ENCODE data around the gene SELENOF.
"Not testable (repeated sequence)": the region's sequence is repeated elsewhere in the genome, so short reads cannot be mapped to it uniquely, and the experiment has no call there.

Gene SELENOF

DNA sequence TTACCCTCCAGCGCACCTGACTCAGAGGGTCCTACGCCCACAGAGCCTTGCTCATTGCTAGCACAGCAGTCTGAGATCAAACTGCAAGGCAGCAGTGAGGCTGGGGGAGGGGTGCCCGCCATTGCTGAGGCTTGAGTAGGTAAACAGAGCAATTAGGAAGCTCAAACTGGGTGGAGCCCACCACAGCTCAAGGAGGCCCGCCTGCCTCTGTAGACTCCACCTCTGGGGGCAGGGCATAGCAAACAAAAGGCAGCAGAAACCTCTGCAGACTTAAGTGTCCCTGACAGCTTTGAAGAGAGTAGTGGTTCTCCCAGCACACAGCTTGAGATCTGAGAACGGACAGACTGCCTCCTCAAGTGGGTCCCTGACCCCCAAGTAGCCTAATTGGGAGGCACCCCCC lies 99.8 kb downstream of the SELENOF start:
- not testable (repeated sequence) for DNase-seq (ENCODE audit: low read depth in 2 of 2)
